Airway epithelial cell (primary cell): ENCODE measurements around the gene SPTY2D1. TPM values are rescaled to one million over a fixed set of nuclear protein-coding genes. Genes with fewer than 3 reads are reported as not detected.

ENCODE experiments used
- total RNA-seq: library from RNA; depleted of rRNA; stranded (reverse); fragments of >200 nt; gene quantifications from 2 replicates; pipeline ENCODE4 v1.2.3, GENCODE V29; 2015

The SPTY2D1 gene, protein sequence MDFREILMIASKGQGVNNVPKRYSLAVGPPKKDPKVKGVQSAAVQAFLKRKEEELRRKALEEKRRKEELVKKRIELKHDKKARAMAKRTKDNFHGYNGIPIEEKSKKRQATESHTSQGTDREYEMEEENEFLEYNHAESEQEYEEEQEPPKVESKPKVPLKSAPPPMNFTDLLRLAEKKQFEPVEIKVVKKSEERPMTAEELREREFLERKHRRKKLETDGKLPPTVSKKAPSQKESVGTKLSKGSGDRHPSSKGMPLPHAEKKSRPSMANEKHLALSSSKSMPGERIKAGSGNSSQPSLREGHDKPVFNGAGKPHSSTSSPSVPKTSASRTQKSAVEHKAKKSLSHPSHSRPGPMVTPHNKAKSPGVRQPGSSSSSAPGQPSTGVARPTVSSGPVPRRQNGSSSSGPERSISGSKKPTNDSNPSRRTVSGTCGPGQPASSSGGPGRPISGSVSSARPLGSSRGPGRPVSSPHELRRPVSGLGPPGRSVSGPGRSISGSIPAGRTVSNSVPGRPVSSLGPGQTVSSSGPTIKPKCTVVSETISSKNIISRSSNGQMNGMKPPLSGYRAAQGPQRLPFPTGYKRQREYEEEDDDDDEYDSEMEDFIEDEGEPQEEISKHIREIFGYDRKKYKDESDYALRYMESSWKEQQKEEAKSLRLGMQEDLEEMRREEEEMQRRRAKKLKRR
- total RNA-seq: 9.7 and 18.4 TPM in 2 replicates

DNA sequence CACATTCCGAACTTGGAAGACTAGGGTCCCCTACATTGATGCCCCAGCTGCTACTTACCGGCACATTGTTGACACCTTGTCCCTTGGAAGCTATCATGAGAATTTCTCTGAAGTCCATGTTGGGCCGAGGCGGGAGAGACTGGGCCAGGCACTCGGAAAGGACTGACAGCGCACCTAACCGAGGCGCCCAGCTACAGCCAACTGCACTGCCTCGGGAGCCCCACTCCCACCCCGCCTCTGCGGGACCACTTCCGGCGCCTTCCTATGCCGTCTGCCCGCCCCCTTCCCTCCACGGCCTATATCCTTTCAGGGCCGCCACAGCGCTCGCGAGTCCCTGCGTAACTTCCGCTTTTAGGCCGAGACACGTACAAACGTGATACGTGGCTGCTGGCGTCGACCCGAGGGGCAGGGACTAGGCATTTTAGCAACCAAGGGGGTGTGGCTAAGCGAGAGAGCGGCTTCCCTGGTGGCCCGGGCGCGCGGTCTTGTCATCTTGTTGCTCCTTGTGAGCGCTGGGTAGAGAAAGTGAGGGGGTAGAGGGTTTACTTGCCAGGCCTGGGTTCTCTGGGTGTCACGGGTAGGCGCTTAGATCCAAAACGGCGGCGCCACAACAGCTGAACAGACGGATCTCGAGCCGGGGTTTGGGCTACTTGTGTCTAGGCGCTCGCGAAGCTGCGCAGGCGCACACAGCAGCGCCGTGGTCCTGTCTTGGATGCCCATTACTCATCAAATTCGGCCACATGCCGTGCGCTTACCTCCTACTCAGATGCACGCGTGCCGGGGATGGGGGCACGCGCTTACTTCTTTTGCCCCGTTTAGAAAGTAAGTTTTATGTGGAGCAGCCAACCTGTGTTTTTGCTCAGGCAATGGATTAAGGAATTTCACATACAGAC is at the start of gene SPTY2D1:
Gene SPTY2D1 (minus strand): TSS at position 203 of the 893 bp plus-strand sequence. CDS start 85 bp downstream, at position 118.

DNA sequence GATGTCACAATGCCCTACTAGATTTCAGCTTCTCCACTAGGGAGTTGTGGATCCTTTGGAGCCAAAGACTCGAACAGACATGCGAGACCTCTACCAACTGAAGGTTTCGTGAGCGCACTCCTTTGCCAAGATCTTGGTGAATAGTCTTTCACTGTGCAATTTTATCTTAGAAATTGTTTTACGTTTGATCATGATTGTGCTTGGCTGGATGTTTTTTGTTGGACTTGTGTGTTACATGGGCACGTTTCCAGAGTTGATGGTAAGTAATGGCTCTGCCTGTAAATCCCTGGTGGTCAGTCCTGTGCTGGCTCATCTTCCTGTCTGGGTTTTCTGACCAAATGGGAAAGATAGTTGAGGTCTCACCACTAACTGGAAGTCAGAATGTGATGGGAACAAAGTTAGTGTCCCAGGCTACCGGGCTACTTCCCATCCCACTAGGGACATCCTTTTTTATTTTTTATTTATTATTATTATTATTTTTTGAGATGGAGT is 34.4 kb downstream of the SPTY2D1 start, which contains the start of gene MISFA:
Gene MISFA (plus strand): TSS at position 51 of the 492 bp plus-strand sequence. CDS start 140 bp downstream, at position 191.

DNA sequence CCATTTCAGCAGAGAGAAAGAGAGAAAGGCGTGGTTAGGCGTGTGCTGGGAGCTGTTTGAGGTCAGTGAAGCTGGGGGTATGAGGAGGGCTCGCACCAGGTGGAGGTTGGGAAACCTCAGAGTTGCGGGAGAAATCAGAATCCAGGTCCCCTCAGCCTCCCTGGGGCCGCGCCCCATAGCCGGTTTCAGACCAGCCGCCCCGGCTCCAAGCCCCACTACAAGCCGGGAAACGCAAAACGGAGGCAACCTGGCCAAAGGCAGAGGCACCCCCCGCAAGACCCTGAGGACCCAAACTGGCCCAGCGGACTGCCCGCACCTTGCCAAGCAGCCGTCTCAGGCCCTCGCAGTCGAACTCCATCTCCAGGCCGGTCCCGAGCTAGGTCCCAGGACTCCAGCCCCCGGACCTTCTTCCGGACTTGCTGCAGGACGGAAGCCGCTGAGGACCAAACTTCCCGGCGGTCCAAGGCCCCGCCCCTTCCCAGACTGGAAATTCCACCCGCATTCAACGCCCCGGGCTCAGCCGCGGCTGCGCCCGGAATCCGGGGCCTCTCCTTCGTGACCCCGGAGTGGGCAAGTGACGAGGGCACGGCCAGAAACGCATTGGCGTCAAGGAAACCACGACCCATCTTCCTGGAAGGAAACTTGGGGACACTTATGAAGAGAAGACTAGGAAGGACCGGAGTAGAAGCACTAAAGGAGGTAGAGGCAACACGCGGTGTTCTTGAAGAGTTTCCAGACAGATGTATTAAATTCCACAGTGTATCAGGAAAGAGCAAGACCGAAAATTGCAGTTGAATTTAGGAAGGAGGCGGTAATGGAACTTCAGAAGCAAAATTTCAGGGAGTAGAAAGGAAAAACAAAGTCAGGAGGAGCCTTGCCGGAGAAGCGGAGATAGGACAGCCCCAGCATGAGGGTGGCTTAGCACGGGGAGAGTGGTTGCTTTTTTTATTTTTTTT is 45.6 kb downstream of the SPTY2D1 start, which contains the start of gene UEVLD:
Gene UEVLD (minus strand): TSS at position 438 of the 956 bp plus-strand sequence. CDS start 80 bp downstream, at position 358.

Other genes starting within 250 kb of the SPTY2D1 start
- gene LDHA, start 239.8 kb downstream of the SPTY2D1 start, total RNA-seq: 1,673 and 1,779 TPM in 2 replicates
- gene LDHC, start 222.0 kb downstream of the SPTY2D1 start, total RNA-seq: not detected in 2 replicates
- gene LDHAL6A, start 178.5 kb downstream of the SPTY2D1 start, total RNA-seq: not detected in 2 replicates
- gene TSG101, start 107.4 kb downstream of the SPTY2D1 start, total RNA-seq: 73.8 and 104 TPM in 2 replicates
- gene UEVLD, start 45.6 kb downstream of the SPTY2D1 start, total RNA-seq: 15.4 and 21.2 TPM in 2 replicates
- 0.42 and 0.85 TPM in 2 replicates for gene MISFA, start 34.6 kb downstream of the SPTY2D1 start, total RNA-seq
- gene TMEM86A, start 64.4 kb upstream of the SPTY2D1 start, total RNA-seq: 1.2 and 1.3 TPM in 2 replicates
- 0.21 TPM in 1 of 2 replicates, not detected in the other for gene IGSF22, start 91.8 kb upstream of the SPTY2D1 start, total RNA-seq
- not detected in 2 replicates for gene PTPN5, start 157.5 kb upstream of the SPTY2D1 start, total RNA-seq